ENCODE data around the gene CSNK1A1. TPM values are rescaled to one million over a fixed set of nuclear protein-coding genes. Genes with fewer than 3 reads are reported as not detected.
"Not testable (repeated sequence)": the region's sequence is repeated elsewhere in the genome, so short reads cannot be mapped to it uniquely, and the experiment has no call there.

The CSNK1A1 gene
- total RNA-seq, 2 donors from 2014 or later: 202 to 229 TPM

GRCh38 chr5:149578896-149579295 lies 27.7 kb upstream of the CSNK1A1 start:
- intact Hi-C loops (cut with DNase I, micrococcal nuclease): no loop called here
- ATAC-seq (no peak), DNase-seq (no peak)

GRCh38 chr5:149576021-149576420 lies 24.8 kb upstream of the CSNK1A1 start:
- no peak for DNase-seq
- no peak for ATAC-seq
- intact Hi-C loops (cut with DNase I, micrococcal nuclease): no loop called here

GRCh38 chr5:149575131-149575530 lies 23.9 kb upstream of the CSNK1A1 start:
- ATAC-seq (peak; percentile 46), DNase-seq (no peak)
- intact Hi-C loops (cut with DNase I, micrococcal nuclease): no loop called here

GRCh38 chr5:149572576-149573231 lies 21.5 kb upstream of the CSNK1A1 start:
- intact Hi-C loops (cut with DNase I, micrococcal nuclease): no loop called here
- ATAC-seq (peak; percentile 68), DNase-seq (no peak)

- intact Hi-C loops (cut with DNase I, micrococcal nuclease): no loop called here
- ATAC-seq (peak; percentile 75), DNase-seq (no peak)
Measured at GRCh38 chr5:149572170-149572569, 20.9 kb upstream of the CSNK1A1 start.

- intact Hi-C loops (cut with DNase I, micrococcal nuclease): loop anchor here (5.0 to 10.0 kb wide), 2 partner anchors 182 to 185 kb away; no protein-coding TSS in a partner anchor
- no peak for DNase-seq
- no peak for ATAC-seq
Measured at GRCh38 chr5:149567226-149567625, 16.0 kb upstream of the CSNK1A1 start.

GRCh38 chr5:149564542-149565140 lies 13.4 kb upstream of the CSNK1A1 start:
- DNase-seq: not testable (repeated sequence)
- intact Hi-C loops (cut with DNase I, micrococcal nuclease): loop anchor here (5.0 to 10.0 kb wide), 4 partner anchors 122 to 182 kb away; no protein-coding TSS in a partner anchor
- peak; percentile 94 for ATAC-seq

GRCh38 chr5:149563466-149563865 lies 12.2 kb upstream of the CSNK1A1 start:
- no peak for DNase-seq
- no peak for ATAC-seq
- intact Hi-C loops (cut with DNase I, micrococcal nuclease): loop anchor here (5.0 to 10.0 kb wide), 3 partner anchors 121 to 179 kb away; no protein-coding TSS in a partner anchor

GRCh38 chr5:149561848-149562247 lies 10.6 kb upstream of the CSNK1A1 start:
- intact Hi-C loops (cut with DNase I, micrococcal nuclease): loop anchor here (5.0 to 10.0 kb wide), 3 partner anchors 120 to 177 kb away; no protein-coding TSS in a partner anchor
- DNase-seq (no peak), ATAC-seq (no peak)

GRCh38 chr5:149559706-149560105 lies 8.5 kb upstream of the CSNK1A1 start:
- intact Hi-C loops (cut with DNase I, micrococcal nuclease): loop anchor here (5.0 to 10.0 kb wide), 3 partner anchors 117 to 175 kb away; no protein-coding TSS in a partner anchor
- DNase-seq: no peak
- no peak for ATAC-seq

- no peak for ATAC-seq
- intact Hi-C loops (cut with DNase I, micrococcal nuclease): no loop called here
Measured at GRCh38 chr5:149552553-149553160, 1.4 kb upstream of the CSNK1A1 start.

GRCh38 chr5:149552038-149552494 lies 827 bp upstream of the CSNK1A1 start:
- DNase-seq (no peak), ATAC-seq (no peak)
- intact Hi-C loops (cut with DNase I, micrococcal nuclease): no loop called here

More at GRCh38 chr5:149552553-149553160, 1.4 kb upstream of the CSNK1A1 start:
- no peak for DNase-seq

- ATAC-seq (peak; percentile 25), DNase-seq (peak; percentile 41 to 53)
- intact Hi-C loops (cut with DNase I, micrococcal nuclease): no loop called here
Measured at GRCh38 chr5:149550594-149551226, 529 bp downstream of the CSNK1A1 start.

- ATAC-seq: no peak
- intact Hi-C loops (cut with DNase I, micrococcal nuclease): no loop called here
Measured at GRCh38 chr5:149550268-149550583, 1.0 kb downstream of the CSNK1A1 start.

GRCh38 chr5:149549461-149550267 lies 1.6 kb downstream of the CSNK1A1 start:
- DNase-seq (peak; percentile 39 to 45), ATAC-seq (peak; percentile 8)
- intact Hi-C loops (cut with DNase I, micrococcal nuclease): no loop called here

More at GRCh38 chr5:149550268-149550583, 1.0 kb downstream of the CSNK1A1 start:
- DNase-seq: no peak

- DNase-seq: no peak
- intact Hi-C loops (cut with DNase I, micrococcal nuclease): no loop called here
- ATAC-seq: peak; percentile 33
Measured at GRCh38 chr5:149546974-149547373, 4.3 kb downstream of the CSNK1A1 start.

- ATAC-seq (no peak), DNase-seq (no peak)
- intact Hi-C loops (cut with DNase I, micrococcal nuclease): no loop called here
Measured at GRCh38 chr5:149545327-149545726, 5.9 kb downstream of the CSNK1A1 start.

- ATAC-seq (no peak), DNase-seq (no peak)
- intact Hi-C loops (cut with DNase I, micrococcal nuclease): no loop called here
Measured at GRCh38 chr5:149544028-149544420, 7.2 kb downstream of the CSNK1A1 start.

Measured in left colon (tissue), 2 donors.